ENCODE data around the gene GCAT. TPM values are rescaled to one million over a fixed set of nuclear protein-coding genes. Genes with fewer than 3 reads are reported as not detected.

The GCAT gene
- total and polyA plus RNA-seq, 3 donors from 2014 or later: 21.4 to 40.6 (median 36.7) TPM

DNA sequence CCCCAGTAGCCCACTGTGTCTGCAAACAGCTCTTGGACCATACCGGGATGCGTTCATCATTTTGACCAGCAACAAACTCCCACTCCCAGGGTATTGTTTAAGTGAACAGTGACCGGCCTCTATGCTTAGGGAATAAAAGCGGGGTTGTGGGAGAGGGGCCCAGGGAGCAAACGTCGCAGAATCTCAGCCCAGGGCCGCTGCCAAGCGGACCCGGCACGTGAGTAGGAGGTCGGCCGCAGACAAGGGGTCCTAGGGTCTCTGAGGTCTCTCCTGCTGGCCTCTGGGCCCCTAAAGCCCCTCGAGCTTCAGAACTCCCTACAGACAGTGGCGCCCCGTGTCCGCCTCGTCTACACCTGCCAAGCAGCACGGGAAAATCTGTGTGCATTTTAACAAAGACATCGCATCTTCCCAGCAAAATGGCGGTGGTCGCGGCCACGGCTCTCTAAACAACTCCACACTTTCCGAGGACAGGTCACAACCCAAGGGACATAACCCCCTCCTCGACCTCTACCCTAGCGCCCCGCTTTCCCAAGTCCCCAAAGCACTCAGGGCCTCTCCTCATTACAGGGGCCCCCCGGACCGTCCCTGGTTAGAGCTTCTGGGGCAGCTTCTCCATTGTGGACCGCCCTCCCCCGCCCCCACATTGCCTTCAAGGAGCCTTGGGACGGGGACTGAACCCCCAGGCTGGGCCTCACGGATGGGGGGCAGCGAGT lies 3.9 kb upstream of the GCAT start:
- intact Hi-C loops (cut with DNase I; ENCODE audit: low total_unique reads): no loop called here
- Histone ChIP-seq H3K4me3 (peak overlapping the region; percentile 62 to 64), H3K27me3 (no peaks in the 10 kb centered on the region), H3K9me3 (no peaks in the 10 kb centered on the region), H3K36me3 (ENCODE audit: low read depth, missing control alignments) (no peaks in the 10 kb centered on the region), H3K27ac (peak overlapping the region; percentile 83 to 95), H3K4me1 (peaks cover 42% of the 10 kb centered on the region)
- 41 to 45% methylated on average over 21 to 34 of the region's 34 CpGs for WGBS, 2 donors
- no peak for TF ChIP-seq POLR2A (IDR thresholded peaks at IDR 0.05)
- TF ChIP-seq, protein P1, sequence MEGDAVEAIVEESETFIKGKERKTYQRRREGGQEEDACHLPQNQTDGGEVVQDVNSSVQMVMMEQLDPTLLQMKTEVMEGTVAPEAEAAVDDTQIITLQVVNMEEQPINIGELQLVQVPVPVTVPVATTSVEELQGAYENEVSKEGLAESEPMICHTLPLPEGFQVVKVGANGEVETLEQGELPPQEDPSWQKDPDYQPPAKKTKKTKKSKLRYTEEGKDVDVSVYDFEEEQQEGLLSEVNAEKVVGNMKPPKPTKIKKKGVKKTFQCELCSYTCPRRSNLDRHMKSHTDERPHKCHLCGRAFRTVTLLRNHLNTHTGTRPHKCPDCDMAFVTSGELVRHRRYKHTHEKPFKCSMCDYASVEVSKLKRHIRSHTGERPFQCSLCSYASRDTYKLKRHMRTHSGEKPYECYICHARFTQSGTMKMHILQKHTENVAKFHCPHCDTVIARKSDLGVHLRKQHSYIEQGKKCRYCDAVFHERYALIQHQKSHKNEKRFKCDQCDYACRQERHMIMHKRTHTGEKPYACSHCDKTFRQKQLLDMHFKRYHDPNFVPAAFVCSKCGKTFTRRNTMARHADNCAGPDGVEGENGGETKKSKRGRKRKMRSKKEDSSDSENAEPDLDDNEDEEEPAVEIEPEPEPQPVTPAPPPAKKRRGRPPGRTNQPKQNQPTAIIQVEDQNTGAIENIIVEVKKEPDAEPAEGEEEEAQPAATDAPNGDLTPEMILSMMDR (IDR thresholded peaks at IDR 0.05): no peak
- DNase-seq: peak; percentile 34

DNA sequence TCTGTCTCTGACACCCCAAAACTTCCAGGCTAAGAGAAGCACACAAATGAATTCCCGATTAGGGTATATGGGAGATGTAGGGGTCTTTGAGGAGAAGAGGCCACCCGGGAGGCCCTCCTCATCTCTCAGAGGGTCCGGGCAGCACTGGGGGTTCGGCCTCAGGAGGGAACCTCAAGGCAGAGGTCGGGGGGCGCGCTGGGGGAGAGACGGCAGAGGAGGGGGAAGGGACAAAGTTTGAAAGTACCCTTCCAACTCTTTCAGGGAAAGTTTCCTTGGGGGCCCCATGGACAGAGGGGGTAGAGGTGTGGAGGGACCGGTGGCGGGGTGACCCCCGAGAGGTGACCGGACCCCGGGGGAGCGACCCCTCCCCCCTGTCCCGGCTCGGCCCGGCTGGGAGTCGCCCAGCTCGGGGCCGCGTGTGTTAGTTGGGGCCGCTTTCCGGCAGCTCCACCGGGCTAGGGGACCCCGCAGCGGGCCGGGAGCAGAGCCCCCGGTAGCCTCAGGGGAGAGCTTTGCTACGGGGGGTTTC lies 3.3 kb upstream of the GCAT start:
- H3K9me3 ChIP-seq: no peaks in the 10 kb centered on the region
- DNase-seq: no peak
- TF ChIP-seq, protein P1 (IDR thresholded peaks at IDR 0.05): no peak
- no peak for TF ChIP-seq POLR2A (IDR thresholded peaks at IDR 0.05)
- intact Hi-C loops (cut with DNase I; ENCODE audit: low total_unique reads): no loop called here
- 4 to 6% methylated on average over 11 to 24 of the region's 29 CpGs for WGBS, 2 donors
- H3K27ac ChIP-seq: peak overlapping the region; percentile 83 to 95
- peak overlapping the region; percentile 62 to 64 for H3K4me3 ChIP-seq
- no peaks in the 10 kb centered on the region for H3K27me3 ChIP-seq
- peaks cover 46% of the 10 kb centered on the region for H3K4me1 ChIP-seq
- no peaks in the 10 kb centered on the region for H3K36me3 ChIP-seq (ENCODE audit: low read depth, missing control alignments)

DNA sequence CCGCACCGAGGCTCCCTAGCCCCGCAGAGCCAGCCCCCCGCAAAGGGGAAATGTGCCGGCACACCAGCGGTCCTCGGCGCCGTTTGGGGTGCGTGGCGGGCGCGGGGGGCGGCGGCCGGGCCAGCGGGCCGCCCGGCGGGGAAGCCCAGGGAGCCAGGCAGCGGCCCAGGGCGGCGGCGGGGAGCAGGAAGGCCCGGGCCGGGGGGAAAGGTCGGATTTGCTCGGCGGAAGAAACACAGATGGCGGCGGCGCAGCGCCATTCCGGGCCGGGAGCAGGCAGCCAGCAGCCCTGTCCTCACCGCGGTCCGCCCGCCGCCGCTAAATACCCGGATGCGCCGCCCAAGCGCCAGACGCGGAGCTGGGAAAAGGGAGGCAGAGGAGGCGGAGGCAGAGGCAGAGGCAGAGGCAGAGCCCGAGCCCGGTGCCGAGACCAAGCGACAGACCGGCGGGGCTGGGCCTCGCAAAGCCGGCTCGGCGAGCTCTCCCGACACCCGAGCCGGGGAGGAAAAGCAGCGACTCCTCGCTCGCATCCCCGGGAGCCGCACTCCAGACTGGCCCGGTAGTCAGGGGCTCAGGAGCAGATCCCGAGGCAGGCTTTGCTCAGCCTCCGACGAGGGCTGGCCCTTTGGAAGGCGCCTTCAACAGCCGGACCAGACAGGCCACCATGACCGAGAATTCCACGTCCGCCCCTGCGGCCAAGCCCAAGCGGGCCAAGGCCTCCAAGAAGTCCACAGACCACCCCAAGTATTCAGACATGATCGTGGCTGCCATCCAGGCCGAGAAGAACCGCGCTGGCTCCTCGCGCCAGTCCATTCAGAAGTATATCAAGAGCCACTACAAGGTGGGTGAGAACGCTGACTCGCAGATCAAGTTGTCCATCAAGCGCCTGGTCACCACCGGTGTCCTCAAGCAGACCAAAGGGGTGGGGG lies 2.6 kb upstream of the GCAT start:
- TF ChIP-seq POLR2A (IDR thresholded peaks at IDR 0.05): peak; percentile 53
- TF ChIP-seq, protein P1 (IDR thresholded peaks at IDR 0.05): no peak
- Histone ChIP-seq H3K36me3 (ENCODE audit: low read depth, missing control alignments) (no peaks in the 10 kb centered on the region), H3K27me3 (no peaks in the 10 kb centered on the region), H3K27ac (peak overlapping the region; percentile 83 to 95), H3K4me3 (peak overlapping the region; percentile 62 to 64), H3K9me3 (no peaks in the 10 kb centered on the region), H3K4me1 (peaks cover 46% of the 10 kb centered on the region)
- peak; percentile 92 for DNase-seq
- intact Hi-C loops (cut with DNase I; ENCODE audit: low total_unique reads): no loop called here
- WGBS, 2 donors: 1% methylated on average over 16 to 51 of the region's 87 CpGs

DNA sequence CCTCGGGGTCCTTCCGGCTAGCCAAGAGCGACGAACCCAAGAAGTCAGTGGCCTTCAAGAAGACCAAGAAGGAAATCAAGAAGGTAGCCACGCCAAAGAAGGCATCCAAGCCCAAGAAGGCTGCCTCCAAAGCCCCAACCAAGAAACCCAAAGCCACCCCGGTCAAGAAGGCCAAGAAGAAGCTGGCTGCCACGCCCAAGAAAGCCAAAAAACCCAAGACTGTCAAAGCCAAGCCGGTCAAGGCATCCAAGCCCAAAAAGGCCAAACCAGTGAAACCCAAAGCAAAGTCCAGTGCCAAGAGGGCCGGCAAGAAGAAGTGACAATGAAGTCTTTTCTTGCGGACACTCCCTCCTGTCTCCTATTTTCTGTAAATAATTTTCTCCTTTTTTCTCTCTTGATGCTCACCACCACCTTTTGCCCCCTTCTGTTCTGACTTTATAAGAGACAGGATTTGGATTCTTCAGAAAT lies 1.9 kb upstream of the GCAT start:
- peak overlapping the region; percentile 48 to 95 for H3K27ac ChIP-seq
- H3K9me3 ChIP-seq: no peaks in the 10 kb centered on the region
- intact Hi-C loops (cut with DNase I; ENCODE audit: low total_unique reads): no loop called here
- no peak for TF ChIP-seq POLR2A (IDR thresholded peaks at IDR 0.05)
- TF ChIP-seq, protein P1 (IDR thresholded peaks at IDR 0.05): no peak
- no peaks in the 10 kb centered on the region for H3K27me3 ChIP-seq
- WGBS, 2 donors: 7 to 16% methylated on average over 10 of the region's 10 CpGs
- H3K36me3 ChIP-seq (ENCODE audit: low read depth, missing control alignments): no peaks in the 10 kb centered on the region
- H3K4me1 ChIP-seq: peaks cover 46% of the 10 kb centered on the region
- H3K4me3 ChIP-seq: peak overlapping the region; percentile 62 to 64
- DNase-seq: no peak

Measured in testis (tissue), 3 donors.